Prostate gland (tissue), 2 donors: ENCODE results near the gene PAX5. TPM values are rescaled to one million over a fixed set of nuclear protein-coding genes. Genes with fewer than 3 reads are reported as not detected.

Source experiments
- DNase-seq: peaks from one replicate; pipeline ENCODE4 v3.0.0-alpha.2; 2019; ENCODE audit warnings: low spot score
- H3K27ac ChIP-seq, 2 donors: fragments of 200-600 bp; sonication (generic); 2 replicates each; pipeline ENCODE4 v1.5.1; 2017 to 2019
- H3K27me3 ChIP-seq: fragments of 200-600 bp; sonication (generic); replicated peaks from 2 replicates; pipeline ENCODE4 v1.5.1; 2019; ENCODE audit not compliant: insufficient read depth
- H3K36me3 ChIP-seq, 2 donors: fragments of 200-600 bp; sonication (generic); 1 replicate in 1 of 2; 2 replicates in 1 of 2; pipeline versions ENCODE4 v1.5.1 to v1.8.1; 2017 to 2019
- H3K4me1 ChIP-seq: fragments of 200-600 bp; sonication (generic); replicated peaks from 2 replicates; pipeline ENCODE4 v1.5.1; 2019
- H3K4me3 ChIP-seq, 2 donors: fragments of 200-600 bp; sonication (generic); 2 replicates each; pipeline ENCODE4 v1.5.1; 2017 to 2019
- H3K9me3 ChIP-seq: fragments of 200-600 bp; sonication (generic); 2 replicates; pipeline ENCODE4 v1.5.1; 2017
- POLR2A ChIP-seq: fragments of 450-650 bp; IDR thresholded peaks from one replicate; pipeline ENCODE4 v1.6.1; 2016; ENCODE audit warnings: antibody characterized with exemption, mild to moderate bottlenecking
- POLR2AphosphoS5 ChIP-seq: sonication (generic); formaldehyde crosslinking; IDR thresholded peaks from one replicate; pipeline ENCODE4 v1.6.1; 2017; ENCODE audit warnings: antibody characterized with exemption
- WGBS: methylation state at CpG from one replicate; pipeline ENCODE4 v1.1.5; 2018; 5-methylcytosine and 5-hydroxymethylcytosine counted together
- intact Hi-C: fragments of 100-400 bp; cut with DNase I; formaldehyde crosslinking; loops from one replicate; pipeline ENCODE4 v1.14.2; 2022
- total RNA-seq, 2 donors: library from RNA; depleted of rRNA; stranded (reverse); fragments of >200 nt; gene quantifications; one replicate each; pipeline ENCODE4 v1.1.0, GENCODE V29; 2016
- TF ChIP-seq, protein P1 (sequence below), 4 experiments: fragments of 200-600 bp in 2 of 4; fragments of 450-650 bp in 2 of 4; sonication (generic) in 2 of 4; IDR thresholded peaks; 1 replicate in 3 of 4; 2 replicates in 1 of 4; pipeline ENCODE4 v1.5.1; 2016 to 2019; ENCODE audit warnings: antibody characterized with exemption in 4 of 4, mild to moderate bottlenecking in 2 of 4, moderate library complexity in 2 of 4

The PAX5 gene
- total RNA-seq, 2 donors from 2014 or later, result 0.05 to 0.11 TPM

DNA sequence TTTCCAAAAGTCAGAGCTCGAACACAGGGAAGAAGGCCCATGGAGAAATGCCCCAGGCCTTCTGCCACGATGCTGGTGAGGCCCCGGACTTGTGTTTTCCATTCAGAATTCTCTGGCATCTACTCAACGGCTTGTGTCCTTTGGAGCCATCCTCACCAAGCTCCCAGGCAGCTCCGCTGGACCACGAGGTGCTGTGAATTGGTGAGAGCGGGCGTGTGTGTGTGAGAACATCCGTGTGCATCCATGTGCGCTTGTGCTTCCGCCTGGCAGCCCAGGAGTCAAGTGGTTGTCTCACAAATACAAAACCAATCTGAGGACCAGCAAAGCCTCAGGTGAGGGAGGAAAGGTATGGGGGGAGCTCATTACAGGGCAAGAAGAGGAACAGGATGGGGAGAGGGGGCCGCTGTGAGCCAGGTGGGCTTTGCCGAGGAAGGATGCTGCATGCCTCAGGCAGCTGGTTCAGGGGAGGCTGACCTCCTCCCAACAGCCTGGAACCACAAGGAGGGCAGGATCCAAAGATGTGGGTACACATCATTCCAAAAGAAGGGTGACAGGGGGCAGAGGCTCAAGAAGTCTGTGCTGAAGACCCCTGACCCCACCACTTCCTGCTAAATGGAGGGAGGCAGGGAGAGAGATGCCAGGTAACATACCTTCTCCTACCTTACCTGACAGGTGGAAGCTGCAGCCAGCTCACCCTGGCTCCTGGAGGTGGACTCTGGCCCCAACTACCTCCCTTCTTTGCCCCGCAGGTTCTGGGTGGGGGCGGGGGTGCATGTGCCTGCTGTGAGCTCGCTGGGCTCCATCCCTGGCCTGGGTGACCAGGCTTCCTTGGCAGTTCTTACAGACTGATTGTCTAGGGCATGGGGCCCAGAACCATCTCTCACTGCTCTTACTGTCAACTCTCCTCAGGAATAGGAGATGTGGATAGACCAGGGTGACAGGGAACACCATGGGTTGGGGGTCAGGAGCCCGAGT, 196.3 kb downstream of the PAX5 start:
- Histone ChIP-seq H3K27ac (no peak overlapping the region), H3K9me3 (no peaks in the 10 kb centered on the region), H3K27me3 (no peaks in the 10 kb centered on the region), H3K36me3 (no peaks in the 10 kb centered on the region), H3K4me3 (no peak overlapping the region), H3K4me1 (no peaks in the 10 kb centered on the region)
- TF ChIP-seq, protein P1, sequence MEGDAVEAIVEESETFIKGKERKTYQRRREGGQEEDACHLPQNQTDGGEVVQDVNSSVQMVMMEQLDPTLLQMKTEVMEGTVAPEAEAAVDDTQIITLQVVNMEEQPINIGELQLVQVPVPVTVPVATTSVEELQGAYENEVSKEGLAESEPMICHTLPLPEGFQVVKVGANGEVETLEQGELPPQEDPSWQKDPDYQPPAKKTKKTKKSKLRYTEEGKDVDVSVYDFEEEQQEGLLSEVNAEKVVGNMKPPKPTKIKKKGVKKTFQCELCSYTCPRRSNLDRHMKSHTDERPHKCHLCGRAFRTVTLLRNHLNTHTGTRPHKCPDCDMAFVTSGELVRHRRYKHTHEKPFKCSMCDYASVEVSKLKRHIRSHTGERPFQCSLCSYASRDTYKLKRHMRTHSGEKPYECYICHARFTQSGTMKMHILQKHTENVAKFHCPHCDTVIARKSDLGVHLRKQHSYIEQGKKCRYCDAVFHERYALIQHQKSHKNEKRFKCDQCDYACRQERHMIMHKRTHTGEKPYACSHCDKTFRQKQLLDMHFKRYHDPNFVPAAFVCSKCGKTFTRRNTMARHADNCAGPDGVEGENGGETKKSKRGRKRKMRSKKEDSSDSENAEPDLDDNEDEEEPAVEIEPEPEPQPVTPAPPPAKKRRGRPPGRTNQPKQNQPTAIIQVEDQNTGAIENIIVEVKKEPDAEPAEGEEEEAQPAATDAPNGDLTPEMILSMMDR (IDR thresholded peaks at IDR 0.05), result no peak
- no peak for TF ChIP-seq POLR2A
- TF ChIP-seq POLR2AphosphoS5, result no peak
- no peak for DNase-seq
- intact Hi-C loops, result no loop called here
- WGBS, result 91% methylated on average over 17 of the region's 17 CpGs

DNA sequence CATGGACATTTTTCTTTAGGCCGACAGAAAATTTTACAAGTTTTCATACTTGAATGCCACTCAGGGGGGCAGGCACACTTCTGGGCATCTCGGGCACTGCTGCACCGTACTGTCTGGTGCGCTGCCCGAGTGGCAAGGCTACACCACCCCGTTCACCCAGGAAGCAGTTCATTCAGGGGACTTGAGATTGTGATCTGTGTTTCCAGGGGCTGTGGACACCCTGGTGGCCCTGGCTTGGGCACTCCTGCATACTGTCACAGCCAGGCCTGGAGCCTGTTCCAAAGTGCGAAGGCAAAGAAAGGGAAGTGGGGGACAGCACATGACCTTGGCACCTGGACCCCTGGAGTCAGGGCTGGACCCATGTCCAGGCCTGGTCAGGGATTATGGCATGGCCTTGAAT, 197.6 kb downstream of the PAX5 start:
- 77% methylated on average over 7 of the region's 7 CpGs for WGBS
- no peaks in the 10 kb centered on the region for H3K27me3 ChIP-seq
- H3K4me3 ChIP-seq, result no peak overlapping the region
- H3K36me3 ChIP-seq, result no peaks in the 10 kb centered on the region
- H3K4me1 ChIP-seq, result no peaks in the 10 kb centered on the region
- intact Hi-C loops, result no loop called here
- H3K27ac ChIP-seq, result no peak overlapping the region
- no peak for DNase-seq
- no peaks in the 10 kb centered on the region for H3K9me3 ChIP-seq
- TF ChIP-seq POLR2A, result no peak
- TF ChIP-seq, protein P1 (IDR thresholded peaks at IDR 0.05), result no peak
- TF ChIP-seq POLR2AphosphoS5, result no peak

DNA sequence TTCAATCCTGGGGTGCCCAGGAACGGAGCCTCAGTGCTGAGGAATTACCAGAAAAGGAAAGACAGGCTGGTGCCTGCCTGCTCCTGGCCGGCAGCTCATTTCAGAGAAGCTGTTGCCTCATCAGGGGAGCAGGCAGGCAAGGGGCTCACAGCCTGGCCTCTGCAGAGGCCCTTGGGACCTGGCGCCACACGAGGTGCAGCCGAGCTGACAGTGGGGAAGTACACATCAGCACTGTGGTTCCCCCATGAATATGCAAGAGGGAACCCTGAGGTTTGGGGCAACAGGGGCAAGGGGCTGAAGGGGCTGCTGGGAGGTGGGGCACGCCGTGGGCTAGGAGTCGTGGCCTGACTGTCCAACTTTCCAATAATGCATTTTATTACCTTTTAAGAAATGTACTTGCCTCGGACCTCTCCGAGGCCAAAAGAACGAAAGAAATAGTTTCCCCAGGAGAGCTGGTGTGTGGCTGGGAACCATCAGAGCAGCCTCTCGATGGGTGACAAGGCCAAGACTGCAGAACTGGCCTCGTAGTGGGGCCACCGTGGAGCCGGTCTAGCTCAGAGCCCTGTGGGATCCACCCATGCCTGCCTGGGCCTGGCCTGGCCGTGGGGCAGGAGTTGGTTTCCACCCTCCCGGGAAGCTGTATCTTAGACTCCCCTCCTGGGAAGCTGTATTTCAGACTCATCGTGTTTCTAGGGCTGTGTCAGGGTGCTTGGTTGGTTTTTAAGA, 198.6 kb downstream of the PAX5 start:
- no peak overlapping the region for H3K4me3 ChIP-seq
- H3K27me3 ChIP-seq, result no peaks in the 10 kb centered on the region
- no peak for DNase-seq
- H3K9me3 ChIP-seq, result no peaks in the 10 kb centered on the region
- no peaks in the 10 kb centered on the region for H3K4me1 ChIP-seq
- intact Hi-C loops, result no loop called here
- no peak overlapping the region for H3K27ac ChIP-seq
- no peak for TF ChIP-seq POLR2A
- TF ChIP-seq, protein P1 (IDR thresholded peaks at IDR 0.05), result no peak
- no peak for TF ChIP-seq POLR2AphosphoS5
- 73% methylated on average over 18 of the region's 18 CpGs for WGBS
- H3K36me3 ChIP-seq, result no peaks in the 10 kb centered on the region

DNA sequence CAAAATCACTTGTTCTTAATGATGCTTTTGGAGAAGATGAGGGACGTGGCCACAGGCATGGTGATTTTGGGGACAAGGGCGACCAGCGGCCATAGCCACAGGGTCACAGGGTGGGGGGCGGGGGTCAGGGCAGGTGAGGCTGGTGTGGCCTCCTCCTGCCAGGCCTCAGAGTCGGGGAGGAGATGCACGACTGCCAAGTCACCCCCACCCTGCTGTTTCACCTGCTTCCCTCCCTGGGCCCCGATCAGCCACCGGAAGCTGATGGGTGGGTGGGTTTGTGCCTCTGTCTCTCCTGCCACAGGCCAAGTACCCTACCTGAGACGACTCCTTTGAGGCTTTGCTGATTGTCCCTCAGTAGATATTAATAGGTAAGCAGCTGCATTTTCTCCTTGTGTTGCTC, 199.3 kb downstream of the PAX5 start:
- H3K27me3 ChIP-seq, result no peaks in the 10 kb centered on the region
- H3K4me3 ChIP-seq, result no peak overlapping the region
- no peaks in the 10 kb centered on the region for H3K36me3 ChIP-seq
- no peak for TF ChIP-seq POLR2A
- TF ChIP-seq, protein P1 (IDR thresholded peaks at IDR 0.05), result no peak
- no peak for TF ChIP-seq POLR2AphosphoS5
- DNase-seq, result no peak
- H3K4me1 ChIP-seq, result no peaks in the 10 kb centered on the region
- no peaks in the 10 kb centered on the region for H3K9me3 ChIP-seq
- intact Hi-C loops, result no loop called here
- H3K27ac ChIP-seq, result no peak overlapping the region
- 80% methylated on average over 9 of the region's 9 CpGs for whole genome bisulfite sequencing
